ENCODE measurements around the gene FIZ1.
A peak's percentile ranks its signal among the peaks of the same experiment; 100 is the strongest.
"Not testable (repeated sequence)": the region's sequence is repeated elsewhere in the genome, so short reads cannot be mapped to it uniquely, and the experiment has no call there.

The FIZ1 gene

GRCh38 chr19:55581145-55581822, 18.0 kb downstream of the FIZ1 start:
- TF ChIP-seq CTCF (IDR thresholded peaks at IDR 0.05; ENCODE audit: low read depth, low read length), result no peak
- H3K4me3 ChIP-seq (ENCODE audit: low read depth, low read length), result peak overlapping the region; percentile 82

GRCh38 chr19:55580628-55581144, 18.6 kb downstream of the FIZ1 start, which contains the start of gene ZNF579:
Gene ZNF579 (minus strand): TSS chr19:55580848. CDS start chr19:55579639, 1,209 bp downstream.
- no peak for TF ChIP-seq CTCF (IDR thresholded peaks at IDR 0.05; ENCODE audit: low read depth, low read length)
- peak within 1 kb of the TSS; percentile 82 for H3K4me3 ChIP-seq (ENCODE audit: low read depth, low read length)

GRCh38 chr19:55579766-55580621, 19.3 kb downstream of the FIZ1 start:
- H3K4me3 ChIP-seq (ENCODE audit: low read depth, low read length), result peak overlapping the region; percentile 82
- no peak for TF ChIP-seq CTCF (IDR thresholded peaks at IDR 0.05; ENCODE audit: low read depth, low read length)

GRCh38 chr19:55578761-55579747, 20.3 kb downstream of the FIZ1 start:
- peak overlapping the region; percentile 82 for H3K4me3 ChIP-seq (ENCODE audit: low read depth, low read length)
- TF ChIP-seq CTCF (IDR thresholded peaks at IDR 0.05; ENCODE audit: low read depth, low read length), result no peak

GRCh38 chr19:55578031-55578760, 21.1 kb downstream of the FIZ1 start:
- H3K4me3 ChIP-seq (ENCODE audit: low read depth, low read length), result no peak overlapping the region
- no peak for TF ChIP-seq CTCF (IDR thresholded peaks at IDR 0.05; ENCODE audit: low read depth, low read length)

GRCh38 chr19:55576746-55577145, 22.6 kb downstream of the FIZ1 start:
- TF ChIP-seq CTCF (IDR thresholded peaks at IDR 0.05; ENCODE audit: low read depth, low read length), result no peak
- no peak overlapping the region for H3K4me3 ChIP-seq (ENCODE audit: low read depth, low read length)

- not testable (repeated sequence) for H3K4me3 ChIP-seq (ENCODE audit: low read depth, low read length)
Observed at GRCh38 chr19:55573929-55574328, 25.4 kb downstream of the FIZ1 start.

- H3K4me3 ChIP-seq (ENCODE audit: low read depth, low read length), result not testable (repeated sequence)
Observed at GRCh38 chr19:55569477-55569876, 29.8 kb downstream of the FIZ1 start.
